Neural cell (in vitro differentiated cells): Measurements from ENCODE around the gene SPINDOC. TPM values are rescaled to one million over a fixed set of nuclear protein-coding genes. Genes with fewer than 3 reads are reported as not detected.
"Not testable (repeated sequence)": the region's sequence is repeated elsewhere in the genome, so short reads cannot be mapped to it uniquely, and the experiment has no call there.

ENCODE experiments used
- H2AFZ ChIP-seq: fragments of 200-600, 300-800 bp; sonication (generic), shearing (Covaris generic); 2 replicates; pipeline ENCODE4 v1.6.0; 2014; ENCODE audit warnings: low read depth, mild to moderate bottlenecking, antibody characterized with exemption, low read length, moderate library complexity
- H3F3A ChIP-seq: fragments of 200-600 bp; shearing (Covaris generic); 2 replicates; pipeline ENCODE4 v1.6.1; 2016; ENCODE audit warnings: mild to moderate bottlenecking, moderate library complexity, mixed read lengths, antibody characterized with exemption, low read length; ENCODE audit not compliant: insufficient read depth, poor library complexity, severe bottlenecking
- H3K27ac ChIP-seq: fragments of 200-600, 300-800 bp; sonication (generic), shearing (Covaris generic); 2 replicates; pipeline ENCODE4 v1.5.1; 2014; ENCODE audit warnings: mild to moderate bottlenecking, low read length, moderate library complexity
- H3K27me3 ChIP-seq: fragments of 300-800, 200-600 bp; sonication (generic), shearing (Covaris generic); 2 replicates; pipeline ENCODE4 v1.6.0; 2014; ENCODE audit warnings: mild to moderate bottlenecking, low read depth, low read length, moderate library complexity; ENCODE audit not compliant: insufficient read depth
- H3K36me3 ChIP-seq: fragments of 300-800, 200-600 bp; sonication (generic), shearing (Covaris generic); 2 replicates; pipeline ENCODE4 v1.5.1; 2014; ENCODE audit warnings: mild to moderate bottlenecking, antibody characterized with exemption, low read length, moderate library complexity; ENCODE audit not compliant: insufficient read depth
- H3K4me2 ChIP-seq: fragments of 300-800, 200-600 bp; sonication (generic), shearing (Covaris generic); 2 replicates; pipeline ENCODE4 v1.6.0; 2014; ENCODE audit warnings: mild to moderate bottlenecking, low read length
- H3K4me3 ChIP-seq: fragments of 300-800, 200-600 bp; sonication (generic), shearing (Covaris generic); 2 replicates; pipeline ENCODE4 v1.5.1; 2014; ENCODE audit warnings: mild to moderate bottlenecking, low read length, moderate library complexity
- H3K79me2 ChIP-seq: fragments of 200-600 bp; shearing (Covaris generic); replicated peaks from 2 replicates; pipeline ENCODE4 v1.6.0; 2014; ENCODE audit warnings: mild to moderate bottlenecking, low read length, moderate library complexity; ENCODE audit not compliant: insufficient read depth
- H3K9ac ChIP-seq: fragments of 300-800, 200-600 bp; sonication (generic), shearing (Covaris generic); 2 replicates; pipeline ENCODE4 v1.6.1; 2016; ENCODE audit warnings: mild to moderate bottlenecking, low read length, mixed read lengths
- H3K9me2 ChIP-seq: fragments of 200-600 bp; shearing (Covaris generic); 2 replicates; pipeline ENCODE4 v1.6.1; 2016; ENCODE audit warnings: mild to moderate bottlenecking, low read length, mixed read lengths; ENCODE audit not compliant: insufficient read depth
- H3K9me3 ChIP-seq: fragments of 200-600, 300-800 bp; sonication (generic), shearing (Covaris generic); 2 replicates; pipeline ENCODE4 v1.6.1; 2016; ENCODE audit warnings: mild to moderate bottlenecking, mixed run types, low read length, moderate library complexity, mixed read lengths
- H4K20me1 ChIP-seq: fragments of 200-600 bp; shearing (Covaris generic); 2 replicates; pipeline ENCODE4 v1.6.1; 2016; ENCODE audit warnings: mild to moderate bottlenecking, mixed run types; ENCODE audit not compliant: insufficient read depth
- CTCF ChIP-seq: fragments of 450-650 bp; IDR thresholded peaks from 2 replicates; pipeline ENCODE4 v1.5.1; 2014; ENCODE audit warnings: antibody characterized with exemption, mild to moderate bottlenecking, moderate library complexity; ENCODE audit not compliant: poor library complexity, severe bottlenecking
- EP300 ChIP-seq: fragments of 450-650 bp; conservative IDR thresholded peaks from 2 replicates; pipeline ENCODE4 v1.6.1; 2014; ENCODE audit warnings: antibody characterized with exemption, mild to moderate bottlenecking, moderate library complexity; ENCODE audit not compliant: poor library complexity, severe bottlenecking
- EZH2 ChIP-seq: fragments of 200-600, 300-800 bp; shearing (Covaris generic), sonication (generic); IDR thresholded peaks from 2 replicates; pipeline ENCODE4 v1.6.1; 2014; ENCODE audit warnings: antibody characterized with exemption, low read length, borderline replicate concordance, mild to moderate bottlenecking; ENCODE audit not compliant: insufficient read depth, poor library complexity, severe bottlenecking
- MXI1 ChIP-seq: fragments of 450-650 bp; conservative IDR thresholded peaks from 2 replicates; pipeline ENCODE4 v1.6.1; 2014; ENCODE audit warnings: antibody characterized with exemption, mild to moderate bottlenecking; ENCODE audit not compliant: poor library complexity, severe bottlenecking
- POLR2AphosphoS5 ChIP-seq: IDR thresholded peaks from 2 replicates; pipeline ENCODE4 v1.6.1; 2012
- RAD21 ChIP-seq: fragments of 450-650 bp; conservative IDR thresholded peaks from 2 replicates; pipeline ENCODE4 v1.6.1; 2014; ENCODE audit warnings: antibody characterized with exemption, mild to moderate bottlenecking, moderate library complexity
- REST ChIP-seq: IDR thresholded peaks from 2 replicates; pipeline ENCODE4 v1.6.1; 2012; ENCODE audit warnings: borderline replicate concordance
- SMC3 ChIP-seq: fragments of 450-650 bp; conservative IDR thresholded peaks from 2 replicates; pipeline ENCODE4 v1.6.1; 2014; ENCODE audit warnings: antibody characterized with exemption, mild to moderate bottlenecking, moderate library complexity; ENCODE audit not compliant: poor library complexity
- TAF1 ChIP-seq: IDR thresholded peaks from 2 replicates; pipeline ENCODE4 v1.6.1; 2012; ENCODE audit warnings: low read depth
- polyA plus RNA-seq: library from polyadenylated mRNA; depleted of rRNA; stranded (reverse); fragments of >200 nt; gene quantifications from 2 replicates; pipeline ENCODE4 v1.2.3, GENCODE V29; 2014

SPINDOC gene
- polyA plus RNA-seq, 1 donor from 2014 or later = 20.3 TPM

- TF ChIP-seq REST = no peak
Measured at GRCh38 chr11:63805844-63806415, 7.3 kb upstream of the SPINDOC start (continued).

GRCh38 chr11:63810383-63810782, 2.9 kb upstream of the SPINDOC start:
- H3K4me3 ChIP-seq, H3K9ac ChIP-seq, H3K36me3 ChIP-seq, H3K27me3 ChIP-seq, H4K20me1 ChIP-seq, H3K27ac ChIP-seq, H2AFZ ChIP-seq, H3F3A ChIP-seq, H3K9me2 ChIP-seq, H3K4me2 ChIP-seq, H3K9me3 ChIP-seq: not testable (repeated sequence)
- peaks cover 22% of the 10 kb centered on the region for H3K79me2 ChIP-seq

GRCh38 chr11:63811522-63811921, 1.7 kb upstream of the SPINDOC start:
- no peak for TF ChIP-seq TAF1
- TF ChIP-seq EZH2 = no peak
- TF ChIP-seq MXI1 = no peak
- no peak for TF ChIP-seq EP300
- no peak for TF ChIP-seq REST
- TF ChIP-seq POLR2AphosphoS5 = no peak
- no peak for TF ChIP-seq SMC3
- no peak for TF ChIP-seq RAD21
- no peak for TF ChIP-seq CTCF
- Histone ChIP-seq H3K9me2 (no peaks in the 10 kb centered on the region), H4K20me1 (no peaks in the 10 kb centered on the region), H3K4me2 (no peak overlapping the region), H3K36me3 (no peaks in the 10 kb centered on the region), H3K27ac (no peak overlapping the region), H3K79me2 (peaks cover 33% of the 10 kb centered on the region), H3K27me3 (no peaks in the 10 kb centered on the region), H3K4me3 (no peak overlapping the region), H3K9ac (no peak overlapping the region), H3F3A (peaks cover 5% of the 10 kb centered on the region), H2AFZ (no peak overlapping the region), H3K9me3 (no peaks in the 10 kb centered on the region)
